Spleen (tissue), 11 donors: ENCODE data around the gene ASMT. TPM values are rescaled to one million over a fixed set of nuclear protein-coding genes. Genes with fewer than 3 reads are reported as not detected.

Experiments used
- DNase-seq: peaks from one replicate; pipeline ENCODE4 v3.0.0-alpha.2; 2020
- H3K27ac ChIP-seq, 8 donors: fragments of 200-600 bp; sonication (generic) in 7 of 8; 1 replicate in 4 of 8; 2 replicates in 4 of 8; pipeline versions ENCODE4 v1.5.0 to v1.8.0; 2016 to 2021; ENCODE audit warnings: inconsistent platforms in 4 of 8, mild to moderate bottlenecking in 4 of 8, moderate library complexity in 1 of 8
- H3K27me3 ChIP-seq, 7 donors: fragments of 200-600 bp; sonication (generic) in 6 of 7; replicated peaks in 1 of 7; 1 replicate in 4 of 7; 2 replicates in 3 of 7; pipeline versions ENCODE4 v1.5.0 to v1.8.0; 2016 to 2021; ENCODE audit warnings: inconsistent platforms in 3 of 7, mild to moderate bottlenecking in 1 of 7
- H3K36me3 ChIP-seq, 6 donors: fragments of 200-600 bp; sonication (generic) in 5 of 6; 1 replicate in 4 of 6; 2 replicates in 2 of 6; pipeline versions ENCODE4 v1.5.0 to v1.8.0; 2016 to 2021; ENCODE audit warnings: inconsistent platforms in 2 of 6
- H3K4me1 ChIP-seq, 6 donors: fragments of 200-600 bp; sonication (generic) in 5 of 6; 1 replicate in 3 of 6; 2 replicates in 3 of 6; pipeline versions ENCODE4 v1.5.0 to v1.8.0; 2016 to 2021; ENCODE audit warnings: inconsistent platforms in 3 of 6
- H3K4me3 ChIP-seq, 8 donors: fragments of 200-600 bp; sonication (generic) in 7 of 8; 1 replicate in 4 of 8; 2 replicates in 4 of 8; pipeline versions ENCODE4 v1.5.0 to v1.8.0; 2016 to 2021; ENCODE audit warnings: inconsistent platforms in 4 of 8, mild to moderate bottlenecking in 4 of 8, moderate library complexity in 2 of 8
- H3K9me3 ChIP-seq, 8 donors: fragments of 200-600 bp; sonication (generic) in 7 of 8; 1 replicate in 4 of 8; 2 replicates in 4 of 8; pipeline versions ENCODE4 v1.5.0 to v1.8.0; 2016 to 2021; ENCODE audit warnings: inconsistent platforms in 4 of 8
- POLR2A ChIP-seq, 3 donors: fragments of 450-650 bp; IDR thresholded peaks; one replicate each; pipeline ENCODE4 v1.5.1; 2017; ENCODE audit warnings: antibody characterized with exemption in 3 of 3, mild to moderate bottlenecking in 1 of 3
- POLR2AphosphoS5 ChIP-seq, 3 donors: sonication (generic); formaldehyde crosslinking; IDR thresholded peaks; one replicate each; pipeline ENCODE4 v1.5.1; 2017; ENCODE audit warnings: antibody characterized with exemption in 3 of 3
- WGBS, 5 donors: extraction: QIAGEN DNeasy Blood & Tissue Kit in 3 of 5; methylation state at CpG; one replicate each; pipeline versions ENCODE4 v1.1.5 to v1.1.7; 2013 to 2018; 5-methylcytosine and 5-hydroxymethylcytosine counted together
- intact Hi-C: fragments of 100-400 bp; cut with DNase I; formaldehyde crosslinking; loops from one replicate; pipeline ENCODE4 v1.15.0; 2023; ENCODE audit warnings: low total_unique reads
- polyA plus RNA-seq, 3 donors: library from polyadenylated mRNA; stranded (reverse); fragments of 200-250 nt; gene quantifications; one replicate each; pipeline ENCODE4 v1.2.1, GENCODE V29; 2013
- total RNA-seq, 7 donors: library from RNA; depleted of rRNA in 3 of 7; stranded (reverse); fragments of >200 nt in 3 of 7; fragmentation: NEBNext Ultra II Directional in 4 of 7; extraction: Animal tissue kit (Norgen Biotek cat#: 25700) in 4 of 7; gene quantifications; one replicate each; pipeline versions ENCODE4 v1.1.0 to v1.2.1, GENCODE V29; 2016 to 2021
- TF ChIP-seq, protein P1 (sequence below), 11 experiments: fragments of 200-600 bp in 7 of 11; fragments of 450-650 bp in 4 of 11; sonication (generic) in 4 of 11; IDR thresholded peaks in 8 of 11; conservative IDR thresholded peaks in 3 of 11; 1 replicate in 7 of 11; 2 replicates in 4 of 11; pipeline versions ENCODE4 v1.4.0 to v1.8.0; 2016 to 2021; ENCODE audit warnings: antibody characterized with exemption in 11 of 11, inconsistent platforms in 4 of 11, mild to moderate bottlenecking in 1 of 11
- donor health status: healthy with polysubstance abuse.
- donor health status: DM: no; HTN: no; CAD: no; lungs with moderate emphysema.
- donor health status: DM: no; HTN: no; CAD: no.
- donor health status: Bipolar disorder and iron deficiency.
- donor health status: healthy.
- donor health status: DM: no; HTN: no; CAD: no.
- donor health status: DM: yes; HTN: yes; CAD: no.

Gene ASMT
- total and polyA plus RNA-seq, 10 donors = 0.11 to 9.6 (median 0.59) TPM; not detected in 2

DNA sequence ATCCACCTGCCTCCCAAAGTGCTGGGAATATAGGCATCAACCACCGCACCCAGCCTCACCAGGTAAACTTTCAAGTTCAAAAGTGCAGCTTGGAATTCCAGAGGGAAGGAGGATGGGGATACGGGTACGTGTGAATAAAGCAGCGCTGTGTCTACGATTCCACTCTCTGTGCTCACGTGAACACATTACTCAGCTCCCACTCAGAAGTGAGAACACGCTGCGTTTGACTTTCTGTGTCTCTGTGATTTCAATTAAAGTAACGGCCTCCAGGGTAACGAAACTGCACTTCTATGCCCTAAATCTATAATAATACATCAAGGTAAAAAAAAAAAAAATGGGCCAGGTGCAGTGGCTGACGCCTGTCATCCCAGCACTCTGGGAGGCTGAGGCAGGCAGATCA is 8.4 kb upstream of the ASMT start:
- TF ChIP-seq, protein P1, sequence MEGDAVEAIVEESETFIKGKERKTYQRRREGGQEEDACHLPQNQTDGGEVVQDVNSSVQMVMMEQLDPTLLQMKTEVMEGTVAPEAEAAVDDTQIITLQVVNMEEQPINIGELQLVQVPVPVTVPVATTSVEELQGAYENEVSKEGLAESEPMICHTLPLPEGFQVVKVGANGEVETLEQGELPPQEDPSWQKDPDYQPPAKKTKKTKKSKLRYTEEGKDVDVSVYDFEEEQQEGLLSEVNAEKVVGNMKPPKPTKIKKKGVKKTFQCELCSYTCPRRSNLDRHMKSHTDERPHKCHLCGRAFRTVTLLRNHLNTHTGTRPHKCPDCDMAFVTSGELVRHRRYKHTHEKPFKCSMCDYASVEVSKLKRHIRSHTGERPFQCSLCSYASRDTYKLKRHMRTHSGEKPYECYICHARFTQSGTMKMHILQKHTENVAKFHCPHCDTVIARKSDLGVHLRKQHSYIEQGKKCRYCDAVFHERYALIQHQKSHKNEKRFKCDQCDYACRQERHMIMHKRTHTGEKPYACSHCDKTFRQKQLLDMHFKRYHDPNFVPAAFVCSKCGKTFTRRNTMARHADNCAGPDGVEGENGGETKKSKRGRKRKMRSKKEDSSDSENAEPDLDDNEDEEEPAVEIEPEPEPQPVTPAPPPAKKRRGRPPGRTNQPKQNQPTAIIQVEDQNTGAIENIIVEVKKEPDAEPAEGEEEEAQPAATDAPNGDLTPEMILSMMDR (IDR thresholded peaks at IDR 0.05 in 8 of 11, conservative IDR thresholded peaks at IDR 0.05 in 3 of 11) = no peak
- TF ChIP-seq POLR2A (IDR thresholded peaks at IDR 0.05) = no peak
- TF ChIP-seq POLR2AphosphoS5 (IDR thresholded peaks at IDR 0.05) = no peak
- no peak overlapping the region for H3K27ac ChIP-seq
- no peaks in the 10 kb centered on the region for H3K4me1 ChIP-seq
- peaks cover 2 to 50% (median 26%) of the 10 kb centered on the region in 6 donors for H3K36me3 ChIP-seq
- H3K9me3 ChIP-seq = peaks cover 0 to 10% (median 0%) of the 10 kb centered on the region in 8 donors
- intact Hi-C loops = no loop called here
- DNase-seq = no peak
- H3K27me3 ChIP-seq = no peaks in the 10 kb centered on the region
- whole genome bisulfite sequencing, 5 donors = 92 to 98% (median 93%) methylated on average over 11 of the region's 11 CpGs
- H3K4me3 ChIP-seq = no peak overlapping the region

DNA sequence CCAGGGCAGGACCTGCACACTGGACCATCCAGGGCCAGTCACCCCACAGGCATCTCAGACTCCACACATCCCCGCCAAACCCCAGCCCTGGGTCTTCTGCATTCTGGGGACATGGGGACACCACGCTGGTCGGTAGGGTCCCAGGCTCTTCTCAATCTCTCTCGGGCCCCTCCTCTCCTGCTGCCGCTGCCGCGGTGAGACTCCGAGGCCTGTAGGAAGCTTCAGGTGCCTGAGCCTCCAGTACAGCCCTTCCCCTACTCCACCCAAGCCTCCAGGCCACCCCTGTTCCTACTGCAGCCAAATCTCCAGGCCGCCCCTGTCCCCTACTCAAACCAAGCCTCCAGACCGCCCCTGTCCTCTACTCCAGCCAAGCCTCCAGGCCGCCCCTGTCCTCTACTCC is 5.5 kb upstream of the ASMT start:
- Histone ChIP-seq H3K4me1 (no peaks in the 10 kb centered on the region), H3K27ac (no peak overlapping the region), H3K9me3 (no peaks in the 10 kb centered on the region), H3K4me3 (no peak overlapping the region), H3K36me3 (peaks cover 0 to 22% (median 4%) of the 10 kb centered on the region in 6 donors), H3K27me3 (no peaks in the 10 kb centered on the region)
- TF ChIP-seq POLR2AphosphoS5 (IDR thresholded peaks at IDR 0.05) (no peak), POLR2A (IDR thresholded peaks at IDR 0.05) (no peak)
- TF ChIP-seq, protein P1 (IDR thresholded peaks at IDR 0.05 in 8 of 11, conservative IDR thresholded peaks at IDR 0.05 in 3 of 11) = no peak
- 88 to 95% (median 93%) methylated on average over 10 to 11 of the region's 11 CpGs for WGBS, 5 donors
- intact Hi-C loops = no loop called here
- no peak for DNase-seq

DNA sequence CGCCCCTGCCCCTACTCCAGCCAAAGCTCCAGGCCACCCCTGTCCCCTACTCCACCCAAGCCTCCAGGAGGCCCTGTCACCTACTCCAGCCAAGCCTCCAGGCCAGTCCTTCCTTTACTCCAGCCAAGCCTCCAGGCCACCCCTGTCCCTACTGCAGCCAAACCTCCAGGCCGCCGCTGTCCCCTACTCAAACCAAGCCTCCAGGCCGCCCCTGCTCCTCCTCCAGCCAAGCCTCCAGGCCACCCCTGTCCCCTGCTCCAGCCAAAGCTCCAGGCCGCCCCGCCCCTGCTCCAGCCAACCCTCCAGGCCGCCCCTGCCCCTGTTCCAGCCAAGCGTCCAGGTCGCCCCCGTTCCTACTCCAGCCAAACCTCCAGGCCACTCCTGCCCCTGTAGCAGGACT is 5.1 kb upstream of the ASMT start:
- Histone ChIP-seq H3K9me3 (no peaks in the 10 kb centered on the region), H3K36me3 (peaks cover 0 to 17% (median 4%) of the 10 kb centered on the region in 6 donors), H3K4me1 (no peaks in the 10 kb centered on the region), H3K27me3 (no peaks in the 10 kb centered on the region), H3K4me3 (no peak overlapping the region), H3K27ac (no peak overlapping the region)
- intact Hi-C loops = no loop called here
- DNase-seq = no peak
- 92 to 95% (median 93%) methylated on average over 9 to 10 of the region's 10 CpGs for WGBS, 5 donors
- TF ChIP-seq POLR2AphosphoS5 (IDR thresholded peaks at IDR 0.05) = no peak

DNA sequence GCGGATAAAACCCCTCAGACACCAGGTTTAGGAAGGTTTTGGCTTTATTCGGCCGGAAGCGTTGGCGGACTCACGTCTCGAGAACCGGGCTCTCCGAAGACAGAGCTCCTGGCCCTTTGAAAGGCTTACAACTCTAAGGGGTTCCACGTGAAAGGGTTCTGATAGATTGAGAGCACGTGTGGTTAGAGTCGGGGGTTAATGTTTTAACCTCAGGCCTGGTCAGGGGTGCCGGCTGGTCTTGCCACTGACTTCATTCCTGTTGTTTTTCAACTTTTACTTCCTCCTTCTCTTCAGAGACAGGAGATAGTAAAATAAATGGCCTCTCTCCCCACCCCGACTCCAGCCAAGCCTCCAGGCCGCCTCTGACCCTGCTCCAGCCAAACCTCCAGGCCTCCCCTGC is 4.7 kb upstream of the ASMT start:
- H3K4me1 ChIP-seq = no peaks in the 10 kb centered on the region
- no peaks in the 10 kb centered on the region for H3K27me3 ChIP-seq
- no peak overlapping the region for H3K27ac ChIP-seq
- no peak for TF ChIP-seq POLR2AphosphoS5 (IDR thresholded peaks at IDR 0.05)
- TF ChIP-seq POLR2A (IDR thresholded peaks at IDR 0.05) = no peak
- TF ChIP-seq, protein P1 (IDR thresholded peaks at IDR 0.05 in 8 of 11, conservative IDR thresholded peaks at IDR 0.05 in 3 of 11) = no peak
- no peaks in the 10 kb centered on the region for H3K9me3 ChIP-seq
- WGBS, 5 donors = 61 to 73% (median 64%) methylated on average over 15 of the region's 15 CpGs
- peaks cover 0 to 13% (median 2%) of the 10 kb centered on the region in 6 donors for H3K36me3 ChIP-seq
- no peak overlapping the region for H3K4me3 ChIP-seq
- DNase-seq = no peak
- intact Hi-C loops = no loop called here

DNA sequence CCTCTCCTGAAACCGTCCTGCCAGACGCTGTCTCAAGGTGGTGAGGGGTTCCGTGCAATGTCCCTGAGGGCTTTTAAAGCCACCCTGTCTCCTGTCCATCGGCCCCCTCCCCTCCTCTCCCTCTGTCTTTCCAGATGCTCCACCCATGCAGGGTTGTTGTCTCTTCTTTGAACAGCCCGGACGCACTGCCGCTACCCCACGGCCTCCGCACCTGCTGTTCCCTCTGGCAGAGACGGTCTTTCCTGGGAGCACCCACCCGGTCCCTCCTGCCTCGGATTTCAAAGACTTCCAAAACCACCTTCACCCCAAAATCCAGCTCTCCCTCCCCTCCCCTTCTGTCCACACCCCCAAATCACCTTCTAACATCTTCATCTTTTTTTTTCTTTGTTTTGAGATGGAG is 4.1 kb upstream of the ASMT start:
- Histone ChIP-seq H3K9me3 (no peaks in the 10 kb centered on the region), H3K27ac (no peak overlapping the region), H3K27me3 (no peaks in the 10 kb centered on the region), H3K4me3 (no peak overlapping the region), H3K36me3 (peaks cover 0 to 9% (median 0%) of the 10 kb centered on the region in 6 donors), H3K4me1 (no peaks in the 10 kb centered on the region)
- 79 to 88% (median 86%) methylated on average over 12 of the region's 12 CpGs for whole genome bisulfite sequencing, 5 donors
- intact Hi-C loops = no loop called here
- TF ChIP-seq POLR2A (IDR thresholded peaks at IDR 0.05) (no peak), POLR2AphosphoS5 (IDR thresholded peaks at IDR 0.05) (no peak)
- TF ChIP-seq, protein P1 (IDR thresholded peaks at IDR 0.05 in 8 of 11, conservative IDR thresholded peaks at IDR 0.05 in 3 of 11) = no peak
- DNase-seq = no peak
